ENCODE data around the gene AGBL4. TPM values are rescaled to one million over a fixed set of nuclear protein-coding genes. Genes with fewer than 3 reads are reported as not detected.

The AGBL4 gene
- total RNA-seq, 3 donors from 2014 or later: 0.46 to 0.57 TPM; not detected in 1

- intact Hi-C loops (cut with DNase I, micrococcal nuclease): no loop called here
- no peak for TF ChIP-seq CTCF (IDR thresholded peaks at IDR 0.05)
- no peak for ATAC-seq
Observed at GRCh38 chr1:49251019-49251784, 772.6 kb downstream of the AGBL4 start.

GRCh38 chr1:49240709-49241221 lies 783.0 kb downstream of the AGBL4 start:
- intact Hi-C loops (cut with DNase I, micrococcal nuclease): no loop called here
- Histone ChIP-seq H3K36me3 (ENCODE audit: low read depth) (no peaks in the 10 kb centered on the region), H3K9me3 (peaks cover 12% of the 10 kb centered on the region), H3K4me1 (ENCODE audit: low read depth) (no peaks in the 10 kb centered on the region), H3K4me3 (no peak overlapping the region)
- ATAC-seq (no peak), DNase-seq (no peak)
- TF ChIP-seq CTCF (IDR thresholded peaks at IDR 0.05): no peak

More at GRCh38 chr1:49251019-49251784, 772.6 kb downstream of the AGBL4 start:
- Histone ChIP-seq H3K36me3 (ENCODE audit: low read depth) (no peaks in the 10 kb centered on the region), H3K4me3 (no peak overlapping the region), H3K4me1 (ENCODE audit: low read depth) (no peaks in the 10 kb centered on the region), H3K9me3 (peaks cover 49% of the 10 kb centered on the region)
- no peak for DNase-seq

- DNase-seq (no peak), ATAC-seq (no peak)
- Histone ChIP-seq H3K36me3 (ENCODE audit: low read depth) (no peaks in the 10 kb centered on the region), H3K9me3 (peaks cover 15% of the 10 kb centered on the region), H3K4me1 (ENCODE audit: low read depth) (no peaks in the 10 kb centered on the region), H3K4me3 (no peak overlapping the region)
- TF ChIP-seq CTCF (IDR thresholded peaks at IDR 0.05): no peak
- intact Hi-C loops (cut with DNase I, micrococcal nuclease): no loop called here
Observed at GRCh38 chr1:49234988-49235387, 788.8 kb downstream of the AGBL4 start.

- intact Hi-C loops (cut with DNase I, micrococcal nuclease): no loop called here
- no peak for TF ChIP-seq CTCF (IDR thresholded peaks at IDR 0.05)
- Histone ChIP-seq H3K36me3 (ENCODE audit: low read depth) (no peaks in the 10 kb centered on the region), H3K4me1 (ENCODE audit: low read depth) (no peaks in the 10 kb centered on the region), H3K9me3 (peaks cover 3% of the 10 kb centered on the region), H3K4me3 (no peak overlapping the region)
- ATAC-seq (no peak), DNase-seq (no peak)
Observed at GRCh38 chr1:49229555-49229954, 794.2 kb downstream of the AGBL4 start.

- H3K4me1 ChIP-seq (ENCODE audit: low read depth): no peaks in the 10 kb centered on the region
- no peak overlapping the region for H3K4me3 ChIP-seq
- no peak for ATAC-seq
- intact Hi-C loops (cut with DNase I, micrococcal nuclease): no loop called here
- H3K36me3 ChIP-seq (ENCODE audit: low read depth): no peaks in the 10 kb centered on the region
- no peak for TF ChIP-seq CTCF (IDR thresholded peaks at IDR 0.05)
- no peak for DNase-seq
- H3K9me3 ChIP-seq: no peaks in the 10 kb centered on the region
Observed at GRCh38 chr1:49226758-49227157, 797.0 kb downstream of the AGBL4 start.
